ENCODE results near the gene RICTOR.

- TF ChIP-seq, protein P1, sequence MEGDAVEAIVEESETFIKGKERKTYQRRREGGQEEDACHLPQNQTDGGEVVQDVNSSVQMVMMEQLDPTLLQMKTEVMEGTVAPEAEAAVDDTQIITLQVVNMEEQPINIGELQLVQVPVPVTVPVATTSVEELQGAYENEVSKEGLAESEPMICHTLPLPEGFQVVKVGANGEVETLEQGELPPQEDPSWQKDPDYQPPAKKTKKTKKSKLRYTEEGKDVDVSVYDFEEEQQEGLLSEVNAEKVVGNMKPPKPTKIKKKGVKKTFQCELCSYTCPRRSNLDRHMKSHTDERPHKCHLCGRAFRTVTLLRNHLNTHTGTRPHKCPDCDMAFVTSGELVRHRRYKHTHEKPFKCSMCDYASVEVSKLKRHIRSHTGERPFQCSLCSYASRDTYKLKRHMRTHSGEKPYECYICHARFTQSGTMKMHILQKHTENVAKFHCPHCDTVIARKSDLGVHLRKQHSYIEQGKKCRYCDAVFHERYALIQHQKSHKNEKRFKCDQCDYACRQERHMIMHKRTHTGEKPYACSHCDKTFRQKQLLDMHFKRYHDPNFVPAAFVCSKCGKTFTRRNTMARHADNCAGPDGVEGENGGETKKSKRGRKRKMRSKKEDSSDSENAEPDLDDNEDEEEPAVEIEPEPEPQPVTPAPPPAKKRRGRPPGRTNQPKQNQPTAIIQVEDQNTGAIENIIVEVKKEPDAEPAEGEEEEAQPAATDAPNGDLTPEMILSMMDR (tag by site-specific recombination; IDR thresholded peaks at IDR 0.05) = no peak
- TF ChIP-seq REPIN1 (tag by site-specific recombination; IDR thresholded peaks at IDR 0.05; ENCODE audit: low read depth) = no peak
- no peak for TF ChIP-seq ZNF529 (tag by site-specific recombination; IDR thresholded peaks at IDR 0.05; ENCODE audit: insufficient replicate concordance)
- no peak for TF ChIP-seq ZNF24 (tag by site-specific recombination; IDR thresholded peaks at IDR 0.05)
- no peak for TF ChIP-seq ZNF292 (tag by site-specific recombination; IDR thresholded peaks at IDR 0.05; ENCODE audit: borderline replicate concordance, low read depth)
- TF ChIP-seq, protein P2, sequence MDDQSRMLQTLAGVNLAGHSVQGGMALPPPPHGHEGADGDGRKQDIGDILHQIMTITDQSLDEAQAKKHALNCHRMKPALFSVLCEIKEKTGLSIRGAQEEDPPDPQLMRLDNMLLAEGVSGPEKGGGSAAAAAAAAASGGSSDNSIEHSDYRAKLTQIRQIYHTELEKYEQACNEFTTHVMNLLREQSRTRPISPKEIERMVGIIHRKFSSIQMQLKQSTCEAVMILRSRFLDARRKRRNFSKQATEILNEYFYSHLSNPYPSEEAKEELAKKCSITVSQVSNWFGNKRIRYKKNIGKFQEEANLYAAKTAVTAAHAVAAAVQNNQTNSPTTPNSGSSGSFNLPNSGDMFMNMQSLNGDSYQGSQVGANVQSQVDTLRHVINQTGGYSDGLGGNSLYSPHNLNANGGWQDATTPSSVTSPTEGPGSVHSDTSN (CRISPR knock-in tag; IDR thresholded peaks at IDR 0.05) = no peak
- TF ChIP-seq YY1 (tag by site-specific recombination; IDR thresholded peaks at IDR 0.05) = no peak
- TF ChIP-seq ZFP69B (tag by site-specific recombination; IDR thresholded peaks at IDR 0.05) = no peak
- TF ChIP-seq ZNF114 (tag by site-specific recombination; IDR thresholded peaks at IDR 0.05) = no peak
Observed at GRCh38 chr5:38985909-38986452, 88.2 kb downstream of the RICTOR start.
